SK-N-MC (cell line): ENCODE results near the gene CCL20.

Experiments
- EZH2 ChIP-seq: fragments of 200-600 bp; sonication (generic); IDR thresholded peaks from one replicate; pipeline ENCODE4 v1.6.1; 2017; ENCODE audit warnings: antibody characterized with exemption
- FOXP2 ChIP-seq: optimal IDR thresholded peaks from 2 replicates; pipeline ENCODE3; 2011; ENCODE audit warnings: mild to moderate bottlenecking, moderate library complexity; ENCODE audit not compliant: insufficient read depth; ENCODE audit errors: extremely low read length, control extremely low read depth
- POLR2AphosphoS5 ChIP-seq: IDR thresholded peaks from 2 replicates; pipeline ENCODE4 v1.6.1; 2012; ENCODE audit warnings: mild to moderate bottlenecking, low read depth, low read length, borderline replicate concordance

- no peak for TF ChIP-seq POLR2AphosphoS5
- no peak for TF ChIP-seq EZH2
- TF ChIP-seq FOXP2, result no peak
Measured at GRCh38 chr2:227862741-227863588, 49.3 kb downstream of the CCL20 start.
